D721Med (cell line): ENCODE data around the gene STX5.
"Not testable (repeated sequence)": the region's sequence is repeated elsewhere in the genome, so short reads cannot be mapped to it uniquely, and the experiment has no call there.

Experiments used
- DNase-seq: peaks from one replicate; pipeline ENCODE4 v3.0.0; 2011; ENCODE audit warnings: low spot score; ENCODE audit not compliant: insufficient read length
- FAIRE-seq: peaks from 2 replicates; lab custom pipeline; 2011; peaks lifted over from hg19 to GRCh38; lab: Jason Lieb, UNC
- CTCF ChIP-seq: IDR thresholded peaks from 2 replicates; pipeline ENCODE4 v1.5.1; 2012; ENCODE audit warnings: mild to moderate bottlenecking, control low read depth; ENCODE audit not compliant: insufficient read depth; ENCODE audit errors: missing control alignments

STX5 gene

GRCh38 chr11:62851807-62852522 is 20.1 kb upstream of the STX5 start:
- no peak for DNase-seq
- TF ChIP-seq CTCF, result no peak
- no peak for FAIRE-seq

GRCh38 chr11:62850911-62851806 is 19.3 kb upstream of the STX5 start:
- TF ChIP-seq CTCF, result no peak
- FAIRE-seq (no peak), DNase-seq (no peak)

GRCh38 chr11:62847767-62848314 is 16.0 kb upstream of the STX5 start:
- no peak for DNase-seq
- FAIRE-seq, result no peak
- TF ChIP-seq CTCF, result no peak

- TF ChIP-seq CTCF, result no peak
- FAIRE-seq (no peak), DNase-seq (no peak)
These were observed 14.3 kb upstream of the STX5 start for GRCh38 chr11:62846177-62846576.

GRCh38 chr11:62844154-62844553 is 12.3 kb upstream of the STX5 start:
- DNase-seq, result no peak
- no peak for TF ChIP-seq CTCF
- FAIRE-seq, result no peak

- TF ChIP-seq CTCF, result no peak
- DNase-seq (no peak), FAIRE-seq (no peak)
These were observed 11.6 kb upstream of the STX5 start for GRCh38 chr11:62843466-62843865.

- not testable (repeated sequence) for DNase-seq, FAIRE-seq
These were observed 11.0 kb upstream of the STX5 start for GRCh38 chr11:62842891-62843290.
